ENCODE data around the gene HOXC12.
A peak's percentile ranks its signal among the peaks of the same experiment; 100 is the strongest.

Gene HOXC12

GRCh38 chr12:53990311-53991076, 35.8 kb downstream of the HOXC12 start:
- Histone ChIP-seq H3K4me1 (ENCODE audit: control insufficient read depth, insufficient read depth, low read length) (peaks cover 64% of the 10 kb centered on the region), H3K4me3 (ENCODE audit: low read length) (peak overlapping the region; percentile 92), H3K9ac (ENCODE audit: low read length) (peak overlapping the region; percentile 96), H3K36me3 (ENCODE audit: control insufficient read depth, insufficient read depth, low read length, severe bottlenecking) (no peaks in the 10 kb centered on the region), H3K27me3 (replicated peaks; ENCODE audit: control insufficient read depth, insufficient read depth, low read length) (no peaks in the 10 kb centered on the region), H3K9me3 (ENCODE audit: control insufficient read depth, low read length) (no peaks in the 10 kb centered on the region)
- no peak for DNase-seq (ENCODE audit: low read depth)

GRCh38 chr12:53991077-53991460, 36.4 kb downstream of the HOXC12 start:
- Histone ChIP-seq H3K9ac (ENCODE audit: low read length) (peak overlapping the region; percentile 96), H3K27me3 (replicated peaks; ENCODE audit: control insufficient read depth, insufficient read depth, low read length) (no peaks in the 10 kb centered on the region)

GRCh38 chr12:53992377-53992889, 37.7 kb downstream of the HOXC12 start:
- peak overlapping the region; percentile 92 for H3K4me3 ChIP-seq (ENCODE audit: low read length)
- no peaks in the 10 kb centered on the region for H3K36me3 ChIP-seq (ENCODE audit: control insufficient read depth, insufficient read depth, low read length, severe bottlenecking)
- H3K27me3 ChIP-seq (replicated peaks; ENCODE audit: control insufficient read depth, insufficient read depth, low read length), result no peaks in the 10 kb centered on the region
- no peak for DNase-seq (ENCODE audit: low read depth)
- H3K9ac ChIP-seq (ENCODE audit: low read length), result peak overlapping the region; percentile 96
- H3K4me1 ChIP-seq (ENCODE audit: control insufficient read depth, insufficient read depth, low read length), result peaks cover 71% of the 10 kb centered on the region
- no peaks in the 10 kb centered on the region for H3K9me3 ChIP-seq (ENCODE audit: control insufficient read depth, low read length)

More at GRCh38 chr12:53991077-53991460, 36.4 kb downstream of the HOXC12 start:
- Histone ChIP-seq H3K9me3 (ENCODE audit: control insufficient read depth, low read length) (no peaks in the 10 kb centered on the region), H3K4me3 (ENCODE audit: low read length) (peak overlapping the region; percentile 92), H3K36me3 (ENCODE audit: control insufficient read depth, insufficient read depth, low read length, severe bottlenecking) (no peaks in the 10 kb centered on the region), H3K4me1 (ENCODE audit: control insufficient read depth, insufficient read depth, low read length) (peaks cover 64% of the 10 kb centered on the region)
- no peak for DNase-seq (ENCODE audit: low read depth)

- Histone ChIP-seq H3K27me3 (replicated peaks; ENCODE audit: control insufficient read depth, insufficient read depth, low read length) (no peaks in the 10 kb centered on the region), H3K4me3 (ENCODE audit: low read length) (peak overlapping the region; percentile 94), H3K36me3 (ENCODE audit: control insufficient read depth, insufficient read depth, low read length, severe bottlenecking) (no peaks in the 10 kb centered on the region), H3K4me1 (ENCODE audit: control insufficient read depth, insufficient read depth, low read length) (peaks cover 71% of the 10 kb centered on the region), H3K9me3 (ENCODE audit: control insufficient read depth, low read length) (no peaks in the 10 kb centered on the region), H3K9ac (ENCODE audit: low read length) (peak overlapping the region; percentile 96)
- no peak for DNase-seq (ENCODE audit: low read depth)
Observed at GRCh38 chr12:53993162-53994008, 38.7 kb downstream of the HOXC12 start.

GRCh38 chr12:53994009-53994263, 39.2 kb downstream of the HOXC12 start:
- peak overlapping the region; percentile 94 for H3K4me3 ChIP-seq (ENCODE audit: low read length)
- no peaks in the 10 kb centered on the region for H3K36me3 ChIP-seq (ENCODE audit: control insufficient read depth, insufficient read depth, low read length, severe bottlenecking)
- peak overlapping the region; percentile 96 for H3K9ac ChIP-seq (ENCODE audit: low read length)
- no peaks in the 10 kb centered on the region for H3K9me3 ChIP-seq (ENCODE audit: control insufficient read depth, low read length)
- no peak for DNase-seq (ENCODE audit: low read depth)
- H3K4me1 ChIP-seq (ENCODE audit: control insufficient read depth, insufficient read depth, low read length), result peaks cover 71% of the 10 kb centered on the region
- no peaks in the 10 kb centered on the region for H3K27me3 ChIP-seq (replicated peaks; ENCODE audit: control insufficient read depth, insufficient read depth, low read length)

- H3K9me3 ChIP-seq (ENCODE audit: control insufficient read depth, low read length), result no peaks in the 10 kb centered on the region
- H3K27me3 ChIP-seq (replicated peaks; ENCODE audit: control insufficient read depth, insufficient read depth, low read length), result no peaks in the 10 kb centered on the region
- no peaks in the 10 kb centered on the region for H3K36me3 ChIP-seq (ENCODE audit: control insufficient read depth, insufficient read depth, low read length, severe bottlenecking)
- no peak for DNase-seq (ENCODE audit: low read depth)
- H3K4me1 ChIP-seq (ENCODE audit: control insufficient read depth, insufficient read depth, low read length), result peaks cover 70% of the 10 kb centered on the region
- peak overlapping the region; percentile 94 for H3K4me3 ChIP-seq (ENCODE audit: low read length)
- peak overlapping the region; percentile 96 for H3K9ac ChIP-seq (ENCODE audit: low read length)
Observed at GRCh38 chr12:53994264-53995001, 39.7 kb downstream of the HOXC12 start.

- H3K36me3 ChIP-seq (ENCODE audit: control insufficient read depth, insufficient read depth, low read length, severe bottlenecking), result no peaks in the 10 kb centered on the region
- H3K27me3 ChIP-seq (replicated peaks; ENCODE audit: control insufficient read depth, insufficient read depth, low read length), result no peaks in the 10 kb centered on the region
- peak overlapping the region; percentile 96 for H3K9ac ChIP-seq (ENCODE audit: low read length)
- H3K4me1 ChIP-seq (ENCODE audit: control insufficient read depth, insufficient read depth, low read length), result peaks cover 66% of the 10 kb centered on the region
- no peaks in the 10 kb centered on the region for H3K9me3 ChIP-seq (ENCODE audit: control insufficient read depth, low read length)
- peak overlapping the region; percentile 94 for H3K4me3 ChIP-seq (ENCODE audit: low read length)
- no peak for DNase-seq (ENCODE audit: low read depth)
Observed at GRCh38 chr12:53995002-53995377, 40.3 kb downstream of the HOXC12 start.

- peaks cover 60% of the 10 kb centered on the region for H3K4me1 ChIP-seq (ENCODE audit: control insufficient read depth, insufficient read depth, low read length)
- no peaks in the 10 kb centered on the region for H3K9me3 ChIP-seq (ENCODE audit: control insufficient read depth, low read length)
- H3K4me3 ChIP-seq (ENCODE audit: low read length), result peak overlapping the region; percentile 94
- no peaks in the 10 kb centered on the region for H3K27me3 ChIP-seq (replicated peaks; ENCODE audit: control insufficient read depth, insufficient read depth, low read length)
- peak overlapping the region; percentile 96 for H3K9ac ChIP-seq (ENCODE audit: low read length)
- DNase-seq (ENCODE audit: low read depth), result no peak
- H3K36me3 ChIP-seq (ENCODE audit: control insufficient read depth, insufficient read depth, low read length, severe bottlenecking), result no peaks in the 10 kb centered on the region
Observed at GRCh38 chr12:53995378-53996239, 40.9 kb downstream of the HOXC12 start.

- Histone ChIP-seq H3K4me3 (ENCODE audit: low read length) (peak overlapping the region; percentile 94), H3K9ac (ENCODE audit: low read length) (peak overlapping the region; percentile 96), H3K4me1 (ENCODE audit: control insufficient read depth, insufficient read depth, low read length) (peaks cover 59% of the 10 kb centered on the region), H3K27me3 (replicated peaks; ENCODE audit: control insufficient read depth, insufficient read depth, low read length) (no peaks in the 10 kb centered on the region), H3K36me3 (ENCODE audit: control insufficient read depth, insufficient read depth, low read length, severe bottlenecking) (no peaks in the 10 kb centered on the region), H3K9me3 (ENCODE audit: control insufficient read depth, low read length) (no peaks in the 10 kb centered on the region)
- no peak for DNase-seq (ENCODE audit: low read depth)
Observed at GRCh38 chr12:53996240-53997203, 41.8 kb downstream of the HOXC12 start.
